Dendritic cell treated with granulocyte-macrophage colony-stimulating factor and Interleukin-4, amounts not matched to agents 40 ng/mL and 50 ng/mL, for 4 days (primary cell): ENCODE results near the gene IFT80.

ENCODE experiments used
- H3K27ac Mint-ChIP-seq: one replicate; pipeline ENCODE4 v1.8.0; 2022; ENCODE audit warnings: mild to moderate bottlenecking, mixed read lengths
- H3K27me3 Mint-ChIP-seq: one replicate; pipeline ENCODE4 v1.8.0; 2022; ENCODE audit warnings: mild to moderate bottlenecking, mixed read lengths
- H3K36me3 Mint-ChIP-seq: one replicate; pipeline ENCODE4 v1.8.0; 2022; ENCODE audit warnings: low read depth, mixed read lengths
- H3K4me1 Mint-ChIP-seq: one replicate; pipeline ENCODE4 v1.8.0; 2022; ENCODE audit warnings: low read depth, mixed read lengths
- H3K4me3 Mint-ChIP-seq: one replicate; pipeline ENCODE4 v1.8.0; 2022; ENCODE audit warnings: mild to moderate bottlenecking, moderate library complexity, mixed read lengths
- H3K9me3 Mint-ChIP-seq: one replicate; pipeline ENCODE4 v1.8.0; 2022; ENCODE audit warnings: mixed read lengths
- intact Hi-C: fragments of 100-400 bp; cut with micrococcal nuclease; formaldehyde crosslinking; loops from one replicate; pipeline ENCODE4 v1.15.0; 2022

The IFT80 gene

DNA sequence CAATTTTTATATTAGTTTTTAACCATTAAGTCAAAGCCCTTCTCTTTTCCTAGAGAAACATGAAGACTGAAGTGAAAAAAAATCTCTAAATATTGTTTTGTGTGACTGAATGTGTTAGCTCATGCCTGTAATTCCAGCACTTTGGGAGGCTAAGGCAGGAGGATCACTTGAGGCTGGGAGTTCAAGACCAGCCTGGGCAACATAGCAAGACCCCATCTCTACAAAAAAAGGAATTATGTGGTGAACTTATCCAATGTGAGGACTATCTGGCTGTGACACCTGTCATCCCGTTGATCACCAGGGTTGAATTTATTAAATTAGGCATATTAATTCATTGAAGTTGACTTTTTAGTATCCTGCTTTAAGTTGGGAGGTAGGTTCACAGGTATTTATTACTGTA is 13.5 kb upstream of the IFT80 start:
- H3K27ac Mint-ChIP-seq, result no peak overlapping the region
- H3K4me3 Mint-ChIP-seq, result no peak overlapping the region
- no peaks in the 10 kb centered on the region for H3K27me3 Mint-ChIP-seq
- H3K36me3 Mint-ChIP-seq, result peaks cover 44% of the 10 kb centered on the region
- intact Hi-C loops, result loop anchor here (2.0 to 10.0 kb wide), 3 partner anchors 250 to 528 kb away; no protein-coding TSS in a partner anchor
- H3K4me1 Mint-ChIP-seq, result peaks cover 7% of the 10 kb centered on the region
- H3K9me3 Mint-ChIP-seq, result no peaks in the 10 kb centered on the region

DNA sequence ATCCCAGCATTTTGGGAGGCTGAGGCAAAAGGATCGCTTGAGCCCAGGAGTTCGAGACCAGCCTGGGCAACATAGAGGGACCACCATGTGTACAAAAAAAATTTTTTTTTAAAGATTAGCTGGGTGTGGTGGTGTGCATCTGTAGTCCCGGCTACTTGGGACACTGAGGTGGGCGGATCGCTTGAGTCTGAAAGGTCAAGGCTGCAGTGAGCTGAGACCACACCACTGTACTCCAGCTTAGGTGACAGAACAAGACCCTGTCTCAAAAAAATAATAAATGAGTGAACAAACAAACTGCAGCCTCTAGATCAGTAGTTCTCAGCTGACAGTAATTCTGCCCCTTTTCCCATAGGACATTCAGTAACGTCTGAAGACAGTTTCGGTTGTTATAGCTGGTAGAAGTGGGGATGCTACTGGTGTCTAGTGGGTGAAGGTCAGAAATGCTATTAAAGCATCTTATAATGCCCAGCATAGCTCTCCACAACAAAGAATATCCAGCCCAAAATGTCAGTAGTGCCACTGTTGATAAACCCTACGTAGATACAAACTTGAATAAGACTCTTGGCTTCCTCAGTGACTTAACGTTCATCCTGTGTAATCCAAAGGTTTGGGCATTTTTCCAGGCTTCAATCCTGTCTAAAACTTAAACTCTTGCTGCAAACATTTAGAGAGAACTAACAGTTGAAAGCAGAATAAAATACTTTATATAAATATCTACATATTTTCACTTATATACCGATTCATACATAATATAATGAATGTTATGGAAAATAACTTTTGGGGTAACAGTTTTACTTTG is 11.0 kb upstream of the IFT80 start:
- Mint-ChIP-seq H3K36me3 (peaks cover 31% of the 10 kb centered on the region), H3K4me1 (no peaks in the 10 kb centered on the region), H3K27me3 (no peaks in the 10 kb centered on the region), H3K27ac (no peak overlapping the region), H3K4me3 (no peak overlapping the region), H3K9me3 (no peaks in the 10 kb centered on the region)
- intact Hi-C loops, result loop anchor here (10.0 kb wide), 2 partner anchors 155 to 525 kb away; partner anchors contain the start of gene KPNA4

DNA sequence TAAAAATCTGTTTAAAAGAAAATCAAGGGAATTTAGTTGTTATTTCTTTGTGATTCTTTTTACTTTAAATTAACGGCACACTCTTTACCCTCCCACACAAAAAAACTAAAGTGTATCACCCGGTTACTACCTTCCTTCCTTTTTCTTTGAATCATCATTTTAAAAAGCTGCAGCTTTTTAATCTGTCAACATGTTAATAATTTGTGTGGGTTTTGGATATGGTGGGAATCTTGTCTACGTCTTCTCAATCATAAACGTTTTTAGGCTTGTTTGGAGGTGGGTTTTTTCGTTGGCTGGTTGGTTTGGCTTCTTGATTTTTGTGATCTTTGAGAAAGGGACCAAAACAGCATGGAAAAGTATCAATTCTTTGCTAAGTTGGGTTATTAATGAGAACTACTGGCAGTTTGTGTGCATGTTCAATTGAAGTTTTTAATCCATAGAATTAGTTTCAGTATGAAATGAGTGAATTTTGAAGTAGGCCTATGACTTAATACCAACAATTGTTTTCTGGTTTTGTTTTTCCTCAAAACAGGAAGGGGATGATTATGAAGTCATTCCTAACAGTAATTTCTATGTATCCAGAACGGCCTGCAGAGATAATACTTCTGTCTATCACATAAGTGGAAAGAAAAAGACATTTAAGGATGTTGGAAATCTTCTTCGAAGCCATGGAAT is 4.9 kb upstream of the IFT80 start:
- Mint-ChIP-seq H3K9me3 (no peaks in the 10 kb centered on the region), H3K4me3 (peak overlapping the region; percentile 50), H3K27ac (peak overlapping the region; percentile 77), H3K27me3 (no peaks in the 10 kb centered on the region), H3K4me1 (peaks cover 27% of the 10 kb centered on the region), H3K36me3 (peaks cover 32% of the 10 kb centered on the region)
- intact Hi-C loops, result loop anchor here (5.0 to 10.0 kb wide), 3 partner anchors 43 to 818 kb away; partner anchors contain the start of genes KPNA4, NMD3 and TRIM59

DNA sequence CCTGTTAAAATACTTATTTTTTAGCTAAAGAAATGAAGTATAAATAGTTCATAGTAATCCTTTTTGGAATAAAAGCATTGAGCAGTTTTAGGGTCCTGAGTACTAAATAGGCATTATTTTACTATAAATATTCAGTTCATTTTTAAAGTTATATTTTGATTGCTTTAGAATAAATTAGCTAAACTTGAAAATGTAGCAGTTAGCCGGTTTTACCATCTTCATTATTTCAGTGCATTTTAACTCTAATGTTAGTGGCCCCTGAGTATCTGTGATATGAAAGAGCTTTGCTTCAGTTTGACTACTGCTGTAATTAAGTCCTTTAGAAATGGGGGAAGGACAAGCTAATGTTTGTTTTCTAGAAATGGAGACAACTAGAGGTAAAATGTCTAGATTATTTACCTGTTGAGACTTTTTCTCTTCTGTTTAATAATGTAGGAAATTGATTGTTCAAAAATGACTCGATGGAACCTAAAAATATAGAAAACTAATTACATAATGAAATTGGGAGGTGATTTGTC is 4.1 kb upstream of the IFT80 start:
- H3K36me3 Mint-ChIP-seq, result peaks cover 29% of the 10 kb centered on the region
- H3K4me3 Mint-ChIP-seq, result no peak overlapping the region
- intact Hi-C loops, result loop anchor here (5.0 to 10.0 kb wide), 3 partner anchors 44 to 819 kb away; partner anchors contain the start of genes KPNA4, NMD3 and TRIM59
- H3K9me3 Mint-ChIP-seq, result no peaks in the 10 kb centered on the region
- H3K4me1 Mint-ChIP-seq, result peaks cover 34% of the 10 kb centered on the region
- H3K27ac Mint-ChIP-seq, result no peak overlapping the region
- H3K27me3 Mint-ChIP-seq, result no peaks in the 10 kb centered on the region

DNA sequence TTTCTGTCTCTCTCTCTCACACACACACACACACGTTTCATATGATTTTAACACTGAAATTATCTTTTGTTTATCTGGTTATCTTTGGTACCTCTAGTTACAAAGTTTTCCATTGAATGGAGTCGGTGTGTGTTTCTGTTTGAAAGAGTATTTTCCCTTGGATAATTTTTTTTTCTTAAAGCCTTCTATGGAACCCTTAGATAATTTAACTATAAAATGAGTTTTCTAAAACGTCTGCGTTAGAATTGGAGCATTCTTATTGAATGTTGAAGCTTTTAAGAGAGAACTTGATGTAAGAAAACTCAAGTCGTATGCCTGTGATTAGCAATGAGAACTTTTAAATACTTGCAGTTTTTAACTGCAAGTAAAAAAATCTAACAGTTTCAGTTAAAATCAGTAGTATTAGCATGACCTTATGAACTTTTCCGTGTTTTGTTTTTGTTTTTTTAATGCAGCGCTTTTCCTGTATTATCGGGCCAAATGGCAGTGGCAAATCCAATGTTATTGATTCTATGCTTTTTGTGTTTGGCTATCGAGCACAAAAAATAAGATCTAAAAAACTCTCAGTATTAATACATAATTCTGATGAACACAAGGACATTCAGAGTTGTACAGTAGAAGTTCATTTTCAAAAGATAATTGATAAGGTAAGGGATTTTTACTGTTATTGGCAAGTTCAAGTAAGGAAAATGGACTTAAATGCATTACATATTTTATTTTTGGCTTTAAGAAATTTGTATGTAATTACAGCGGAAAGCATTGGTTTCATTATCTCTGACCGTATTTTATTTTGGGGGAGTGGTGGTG is 3.4 kb upstream of the IFT80 start:
- H3K27me3 Mint-ChIP-seq, result no peaks in the 10 kb centered on the region
- H3K27ac Mint-ChIP-seq, result peak overlapping the region; percentile 96
- H3K4me3 Mint-ChIP-seq, result peak overlapping the region; percentile 55
- H3K9me3 Mint-ChIP-seq, result no peaks in the 10 kb centered on the region
- H3K4me1 Mint-ChIP-seq, result peaks cover 35% of the 10 kb centered on the region
- intact Hi-C loops, result loop anchor here (5.0 to 10.0 kb wide), 3 partner anchors 45 to 820 kb away; partner anchors contain the start of genes KPNA4, NMD3 and TRIM59
- peaks cover 29% of the 10 kb centered on the region for H3K36me3 Mint-ChIP-seq

DNA sequence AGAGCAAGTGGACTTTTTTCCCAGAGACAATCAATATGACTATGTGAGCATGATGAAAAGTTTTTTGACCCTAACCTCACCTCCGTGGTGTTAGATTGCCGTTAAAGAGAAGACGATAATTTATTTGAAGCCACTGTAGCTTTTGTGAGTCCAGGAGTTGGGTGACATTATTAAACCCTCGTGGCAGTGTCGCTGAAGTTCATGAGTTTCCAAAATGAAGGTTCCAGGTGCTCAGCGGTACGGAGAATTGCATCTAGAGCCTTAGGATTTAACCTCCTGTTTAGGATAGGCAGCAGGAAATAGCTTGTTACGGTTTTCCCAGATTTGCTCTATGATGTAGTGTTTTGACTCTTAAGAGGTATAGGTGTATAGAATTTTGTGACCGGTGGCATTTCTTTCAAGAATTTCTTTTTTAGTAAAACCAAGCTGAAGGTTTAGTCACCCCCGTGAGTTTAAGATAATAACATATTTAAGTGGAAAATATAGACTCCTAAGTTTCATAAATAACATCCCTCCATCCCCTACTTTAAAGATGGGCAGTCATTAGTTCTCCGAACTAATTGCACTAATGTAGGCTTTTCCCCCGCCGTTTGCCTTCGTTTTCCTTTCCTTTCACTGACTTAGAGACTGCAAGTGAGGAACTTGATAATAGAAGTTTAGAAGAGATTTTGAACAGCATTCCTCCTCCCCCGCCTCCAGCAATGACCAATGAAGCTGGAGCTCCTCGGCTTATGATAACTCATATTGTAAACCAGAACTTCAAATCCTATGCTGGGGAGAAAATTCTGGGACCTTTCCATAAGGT is 2.5 kb upstream of the IFT80 start:
- Mint-ChIP-seq H3K36me3 (peaks cover 29% of the 10 kb centered on the region), H3K27me3 (no peaks in the 10 kb centered on the region), H3K4me3 (peak overlapping the region; percentile 81), H3K4me1 (peaks cover 35% of the 10 kb centered on the region), H3K27ac (peak overlapping the region; percentile 96), H3K9me3 (no peaks in the 10 kb centered on the region)
- intact Hi-C loops, result loop anchor here (5.0 to 10.0 kb wide), 3 partner anchors 46 to 821 kb away; partner anchors contain the start of genes KPNA4, NMD3 and TRIM59

DNA sequence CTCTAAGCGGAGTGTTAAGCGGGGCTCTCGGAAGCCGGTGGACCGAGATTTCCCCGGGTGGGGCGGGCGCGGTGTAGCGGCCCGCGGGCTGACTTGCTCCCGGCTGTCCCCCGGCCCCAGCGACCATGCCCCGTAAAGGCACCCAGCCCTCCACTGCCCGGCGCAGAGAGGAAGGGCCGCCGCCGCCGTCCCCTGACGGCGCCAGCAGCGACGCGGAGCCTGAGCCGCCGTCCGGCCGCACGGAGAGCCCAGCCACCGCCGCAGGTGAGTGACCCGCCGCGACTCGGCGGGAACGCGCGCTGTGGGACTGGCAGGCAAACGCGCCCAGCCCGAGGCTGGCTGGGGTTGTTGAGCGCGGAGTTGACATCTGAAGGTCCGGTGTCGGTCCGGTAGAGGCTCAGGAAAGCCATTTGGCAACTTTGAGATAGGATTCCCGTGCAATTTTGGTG is 1.7 kb upstream of the IFT80 start:
- intact Hi-C loops, result loop anchor here (5.0 to 10.0 kb wide), 3 partner anchors 47 to 822 kb away; partner anchors contain the start of genes KPNA4, NMD3 and TRIM59
- Mint-ChIP-seq H3K36me3 (peaks cover 29% of the 10 kb centered on the region), H3K4me3 (peak overlapping the region; percentile 81), H3K9me3 (no peaks in the 10 kb centered on the region), H3K4me1 (peaks cover 35% of the 10 kb centered on the region), H3K27me3 (no peaks in the 10 kb centered on the region), H3K27ac (peak overlapping the region; percentile 96)

DNA sequence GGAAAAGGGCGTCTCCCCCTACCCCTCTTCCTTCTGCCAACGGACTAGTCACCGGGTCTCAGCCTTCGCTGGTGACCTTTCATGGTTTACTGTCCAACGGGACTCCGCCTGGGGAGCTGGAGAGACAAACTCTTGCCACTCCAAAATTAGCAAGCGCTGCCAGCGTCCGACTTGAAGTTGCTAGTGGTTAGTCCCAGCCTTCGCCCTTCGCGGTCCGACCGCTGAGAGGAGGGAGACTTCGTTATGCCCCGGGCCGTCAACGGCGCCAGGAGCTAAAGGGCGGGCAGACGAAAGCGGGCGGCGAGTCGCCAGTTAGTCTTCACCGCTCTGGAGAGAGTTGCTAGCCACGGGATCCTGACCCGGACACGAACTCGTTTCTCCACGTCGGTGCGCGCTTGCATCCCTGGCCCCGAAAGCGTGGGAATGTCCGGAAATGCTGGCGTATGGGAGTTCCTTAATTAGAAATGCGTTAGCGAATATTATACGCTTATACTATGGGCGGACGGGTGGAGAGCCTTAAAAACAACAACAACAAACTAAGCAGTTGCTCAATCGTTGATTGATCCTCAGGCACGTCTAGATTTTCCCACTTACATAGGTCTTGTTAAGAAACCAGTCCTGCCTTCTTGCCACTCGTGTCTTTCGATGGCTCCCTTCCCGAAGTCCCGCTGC is 1.1 kb upstream of the IFT80 start:
- no peaks in the 10 kb centered on the region for H3K27me3 Mint-ChIP-seq
- intact Hi-C loops, result loop anchor here (5.0 to 10.0 kb wide), 3 partner anchors 47 to 822 kb away; partner anchors contain the start of genes KPNA4, NMD3 and TRIM59
- H3K36me3 Mint-ChIP-seq, result peaks cover 29% of the 10 kb centered on the region
- no peaks in the 10 kb centered on the region for H3K9me3 Mint-ChIP-seq
- peaks cover 35% of the 10 kb centered on the region for H3K4me1 Mint-ChIP-seq
- peak overlapping the region; percentile 96 for H3K27ac Mint-ChIP-seq
- H3K4me3 Mint-ChIP-seq, result peak overlapping the region; percentile 81

DNA sequence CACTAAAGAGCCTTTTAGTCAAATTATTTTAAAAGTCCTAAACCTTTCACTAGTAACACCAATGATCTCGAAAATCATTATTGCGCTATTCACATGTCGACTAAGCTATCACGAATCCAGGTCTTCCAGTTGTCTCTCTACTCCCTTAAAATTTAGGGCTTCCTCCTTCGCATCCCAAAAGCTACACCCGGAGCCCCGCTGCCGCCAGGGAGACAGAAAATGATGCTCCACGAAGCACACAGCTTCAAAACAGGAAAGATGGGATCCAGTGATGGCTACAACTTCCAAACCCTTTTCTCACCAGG is 253 bp downstream of the IFT80 start:
- no peaks in the 10 kb centered on the region for H3K9me3 Mint-ChIP-seq
- peak overlapping the region; percentile 81 for H3K4me3 Mint-ChIP-seq
- H3K27ac Mint-ChIP-seq, result peak overlapping the region; percentile 96
- peaks cover 31% of the 10 kb centered on the region for H3K4me1 Mint-ChIP-seq
- no peaks in the 10 kb centered on the region for H3K27me3 Mint-ChIP-seq
- peaks cover 23% of the 10 kb centered on the region for H3K36me3 Mint-ChIP-seq
- intact Hi-C loops, result no loop called here

DNA sequence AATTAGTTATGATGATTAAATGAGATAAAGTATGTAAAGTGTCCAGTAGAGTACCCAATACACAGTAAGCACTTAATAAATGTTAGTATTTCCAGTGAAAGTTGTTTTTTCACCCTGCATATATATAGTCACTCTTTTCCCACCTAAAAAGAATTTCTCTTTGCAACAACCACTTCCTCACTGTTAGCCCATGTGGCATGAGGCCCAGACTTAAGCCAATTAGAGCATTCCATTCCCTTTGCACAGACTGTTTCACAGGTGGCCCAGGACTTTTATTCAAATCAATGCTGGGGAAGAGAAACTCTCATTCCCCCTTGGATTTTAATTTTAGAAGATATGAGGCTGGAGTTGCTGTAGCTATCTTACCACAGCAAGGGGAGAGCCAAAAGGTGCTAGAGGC is 3.7 kb downstream of the IFT80 start:
- H3K36me3 Mint-ChIP-seq, result peaks cover 17% of the 10 kb centered on the region
- no peaks in the 10 kb centered on the region for H3K27me3 Mint-ChIP-seq
- H3K9me3 Mint-ChIP-seq, result no peaks in the 10 kb centered on the region
- H3K4me1 Mint-ChIP-seq, result peaks cover 13% of the 10 kb centered on the region
- H3K27ac Mint-ChIP-seq, result no peak overlapping the region
- intact Hi-C loops, result no loop called here
- no peak overlapping the region for H3K4me3 Mint-ChIP-seq

DNA sequence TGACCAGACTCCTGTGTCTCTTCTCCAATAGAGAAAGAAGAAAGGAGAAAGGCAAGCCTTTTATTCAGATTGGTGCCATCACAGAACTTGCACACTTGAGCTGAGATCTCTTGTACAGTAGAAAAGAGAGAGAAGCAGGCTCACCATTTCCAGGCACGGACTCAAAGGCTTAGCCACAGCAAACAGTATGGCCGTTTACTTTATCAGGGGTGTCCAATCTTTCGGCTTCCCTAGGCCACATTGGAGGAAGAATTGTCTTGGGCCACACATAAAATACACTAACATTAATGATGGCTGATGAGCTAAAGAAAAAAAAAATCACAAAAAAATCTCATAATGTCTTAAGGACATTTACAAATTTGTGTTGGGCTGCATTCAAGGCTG is 5.0 kb downstream of the IFT80 start:
- Mint-ChIP-seq H3K9me3 (no peaks in the 10 kb centered on the region), H3K4me1 (peaks cover 13% of the 10 kb centered on the region), H3K27me3 (no peaks in the 10 kb centered on the region), H3K36me3 (peaks cover 4% of the 10 kb centered on the region), H3K27ac (no peak overlapping the region), H3K4me3 (no peak overlapping the region)
- intact Hi-C loops, result no loop called here

DNA sequence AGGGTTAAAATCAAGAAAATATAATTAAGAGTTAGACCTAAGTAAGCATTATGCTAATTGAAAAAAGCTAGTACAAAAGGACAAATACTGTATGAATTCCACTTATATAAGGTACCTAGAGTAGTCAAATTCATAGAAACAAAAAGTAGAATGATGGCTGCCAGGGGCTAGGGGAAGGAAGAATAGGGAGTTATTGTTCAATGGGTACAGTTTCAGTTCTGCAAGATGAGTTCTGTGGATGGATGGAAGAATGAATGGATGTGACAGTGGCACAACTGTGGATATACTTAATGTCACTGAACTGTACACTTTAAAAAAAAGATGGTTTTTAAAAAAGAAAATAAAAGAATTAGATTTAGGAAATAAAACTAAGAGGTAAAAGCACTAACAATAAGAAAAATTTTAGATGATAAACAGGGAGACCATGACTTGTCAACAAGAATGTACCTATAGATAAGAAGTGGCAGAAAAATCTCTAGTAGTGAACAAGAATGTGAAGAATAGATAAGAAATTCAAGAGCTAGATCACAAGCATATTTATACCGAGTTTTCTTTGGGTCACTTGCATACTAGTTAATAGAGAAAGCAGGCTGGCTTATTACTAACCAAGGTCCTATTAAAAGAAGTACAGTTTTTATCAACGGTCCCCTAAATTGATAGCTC is 5.5 kb downstream of the IFT80 start:
- no peaks in the 10 kb centered on the region for H3K9me3 Mint-ChIP-seq
- H3K4me3 Mint-ChIP-seq, result no peak overlapping the region
- peaks cover 10% of the 10 kb centered on the region for H3K4me1 Mint-ChIP-seq
- intact Hi-C loops, result no loop called here
- no peaks in the 10 kb centered on the region for H3K36me3 Mint-ChIP-seq
- H3K27ac Mint-ChIP-seq, result no peak overlapping the region
- no peaks in the 10 kb centered on the region for H3K27me3 Mint-ChIP-seq
